HEK293 (cell line): ENCODE data around the gene GHDC.

ENCODE experiments used
- GLI4 ChIP-seq: fragments of 450-650 bp; formaldehyde crosslinking; IDR thresholded peaks from 2 replicates; pipeline ENCODE4 v1.5.1; 2016; ENCODE audit warnings: missing biosample characterization, missing genetic modification characterization
- KLF1 ChIP-seq: fragments of 450-650 bp; formaldehyde crosslinking; IDR thresholded peaks from 2 replicates; pipeline ENCODE4 v1.5.1; 2016; ENCODE audit warnings: missing biosample characterization, missing genetic modification characterization
- TF ChIP-seq, protein P1 (sequence below): fragments of 450-650 bp; formaldehyde crosslinking; IDR thresholded peaks from 2 replicates; pipeline ENCODE4 v1.5.1; 2016; ENCODE audit warnings: missing biosample characterization, missing genetic modification characterization
- TF ChIP-seq, protein P2 (sequence below): fragments of 450-650 bp; formaldehyde crosslinking; IDR thresholded peaks from 2 replicates; pipeline ENCODE4 v1.5.1; 2016; ENCODE audit warnings: missing biosample characterization, missing genetic modification characterization
- TF ChIP-seq, protein P3 (sequence below): fragments of 450-650 bp; formaldehyde crosslinking; conservative IDR thresholded peaks from 2 replicates; pipeline ENCODE4 v1.5.1; 2016; ENCODE audit warnings: low read depth, missing biosample characterization, missing genetic modification characterization
- TF ChIP-seq, protein P4 (sequence below): fragments of 450-650 bp; formaldehyde crosslinking; IDR thresholded peaks from 2 replicates; pipeline ENCODE4 v1.5.1; 2016; ENCODE audit warnings: missing biosample characterization, missing genetic modification characterization
- TF ChIP-seq, protein P5 (sequence below): fragments of 450-650 bp; formaldehyde crosslinking; IDR thresholded peaks from 2 replicates; pipeline ENCODE4 v1.5.1; 2016; ENCODE audit warnings: missing biosample characterization, missing genetic modification characterization

DNA sequence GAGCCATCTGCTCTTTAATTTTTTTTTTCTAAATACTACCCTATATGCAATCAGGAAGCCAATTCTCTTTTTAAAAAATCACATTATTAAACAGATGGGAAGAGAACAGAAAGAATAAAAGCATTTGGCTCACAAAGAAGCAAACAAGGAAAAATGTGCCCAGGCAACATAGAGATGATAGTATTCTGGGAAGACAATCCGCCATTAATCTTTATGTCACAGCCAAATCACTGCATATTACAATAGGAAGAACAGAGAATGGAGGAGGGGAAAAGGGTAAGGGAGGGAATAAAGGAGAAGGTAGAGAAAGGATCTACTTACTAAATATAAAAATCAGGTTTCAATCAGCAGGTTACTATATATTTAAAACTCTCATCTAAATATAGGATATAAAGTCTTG is 47.6 kb upstream of the GHDC start:
- TF ChIP-seq, protein P1, sequence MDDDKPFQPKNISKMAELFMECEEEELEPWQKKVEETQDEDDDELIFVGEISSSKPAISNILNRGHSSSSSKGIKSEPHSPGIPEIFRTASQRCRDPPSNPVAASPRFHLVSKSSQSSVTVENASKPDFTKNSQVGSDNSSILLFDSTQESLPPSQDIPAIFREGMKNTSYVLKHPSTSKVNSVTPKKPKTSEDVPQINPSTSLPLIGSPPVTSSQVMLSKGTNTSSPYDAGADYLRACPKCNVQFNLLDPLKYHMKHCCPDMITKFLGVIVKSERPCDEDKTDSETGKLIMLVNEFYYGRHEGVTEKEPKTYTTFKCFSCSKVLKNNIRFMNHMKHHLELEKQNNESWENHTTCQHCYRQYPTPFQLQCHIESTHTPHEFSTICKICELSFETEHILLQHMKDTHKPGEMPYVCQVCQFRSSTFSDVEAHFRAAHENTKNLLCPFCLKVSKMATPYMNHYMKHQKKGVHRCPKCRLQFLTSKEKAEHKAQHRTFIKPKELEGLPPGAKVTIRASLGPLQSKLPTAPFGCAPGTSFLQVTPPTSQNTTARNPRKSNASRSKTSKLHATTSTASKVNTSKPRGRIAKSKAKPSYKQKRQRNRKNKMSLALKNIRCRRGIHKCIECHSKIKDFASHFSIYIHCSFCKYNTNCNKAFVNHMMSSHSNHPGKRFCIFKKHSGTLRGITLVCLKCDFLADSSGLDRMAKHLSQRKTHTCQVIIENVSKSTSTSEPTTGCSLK (tag by site-specific recombination), result no peak
- TF ChIP-seq, protein P2, sequence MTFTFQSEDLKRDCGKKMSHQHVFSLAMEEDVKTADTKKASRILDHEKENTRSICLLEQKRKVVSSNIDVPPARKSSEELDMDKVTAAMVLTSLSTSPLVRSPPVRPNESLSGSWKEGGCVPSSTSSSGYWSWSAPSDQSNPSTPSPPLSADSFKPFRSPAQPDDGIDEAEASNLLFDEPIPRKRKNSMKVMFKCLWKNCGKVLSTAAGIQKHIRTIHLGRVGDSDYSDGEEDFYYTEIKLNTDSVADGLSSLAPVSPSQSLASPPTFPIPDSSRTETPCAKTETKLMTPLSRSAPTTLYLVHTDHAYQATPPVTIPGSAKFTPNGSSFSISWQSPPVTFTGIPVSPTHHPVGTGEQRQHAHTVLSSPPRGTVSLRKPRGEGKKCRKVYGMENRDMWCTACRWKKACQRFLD (tag by site-specific recombination), result no peak
- TF ChIP-seq, protein P3, sequence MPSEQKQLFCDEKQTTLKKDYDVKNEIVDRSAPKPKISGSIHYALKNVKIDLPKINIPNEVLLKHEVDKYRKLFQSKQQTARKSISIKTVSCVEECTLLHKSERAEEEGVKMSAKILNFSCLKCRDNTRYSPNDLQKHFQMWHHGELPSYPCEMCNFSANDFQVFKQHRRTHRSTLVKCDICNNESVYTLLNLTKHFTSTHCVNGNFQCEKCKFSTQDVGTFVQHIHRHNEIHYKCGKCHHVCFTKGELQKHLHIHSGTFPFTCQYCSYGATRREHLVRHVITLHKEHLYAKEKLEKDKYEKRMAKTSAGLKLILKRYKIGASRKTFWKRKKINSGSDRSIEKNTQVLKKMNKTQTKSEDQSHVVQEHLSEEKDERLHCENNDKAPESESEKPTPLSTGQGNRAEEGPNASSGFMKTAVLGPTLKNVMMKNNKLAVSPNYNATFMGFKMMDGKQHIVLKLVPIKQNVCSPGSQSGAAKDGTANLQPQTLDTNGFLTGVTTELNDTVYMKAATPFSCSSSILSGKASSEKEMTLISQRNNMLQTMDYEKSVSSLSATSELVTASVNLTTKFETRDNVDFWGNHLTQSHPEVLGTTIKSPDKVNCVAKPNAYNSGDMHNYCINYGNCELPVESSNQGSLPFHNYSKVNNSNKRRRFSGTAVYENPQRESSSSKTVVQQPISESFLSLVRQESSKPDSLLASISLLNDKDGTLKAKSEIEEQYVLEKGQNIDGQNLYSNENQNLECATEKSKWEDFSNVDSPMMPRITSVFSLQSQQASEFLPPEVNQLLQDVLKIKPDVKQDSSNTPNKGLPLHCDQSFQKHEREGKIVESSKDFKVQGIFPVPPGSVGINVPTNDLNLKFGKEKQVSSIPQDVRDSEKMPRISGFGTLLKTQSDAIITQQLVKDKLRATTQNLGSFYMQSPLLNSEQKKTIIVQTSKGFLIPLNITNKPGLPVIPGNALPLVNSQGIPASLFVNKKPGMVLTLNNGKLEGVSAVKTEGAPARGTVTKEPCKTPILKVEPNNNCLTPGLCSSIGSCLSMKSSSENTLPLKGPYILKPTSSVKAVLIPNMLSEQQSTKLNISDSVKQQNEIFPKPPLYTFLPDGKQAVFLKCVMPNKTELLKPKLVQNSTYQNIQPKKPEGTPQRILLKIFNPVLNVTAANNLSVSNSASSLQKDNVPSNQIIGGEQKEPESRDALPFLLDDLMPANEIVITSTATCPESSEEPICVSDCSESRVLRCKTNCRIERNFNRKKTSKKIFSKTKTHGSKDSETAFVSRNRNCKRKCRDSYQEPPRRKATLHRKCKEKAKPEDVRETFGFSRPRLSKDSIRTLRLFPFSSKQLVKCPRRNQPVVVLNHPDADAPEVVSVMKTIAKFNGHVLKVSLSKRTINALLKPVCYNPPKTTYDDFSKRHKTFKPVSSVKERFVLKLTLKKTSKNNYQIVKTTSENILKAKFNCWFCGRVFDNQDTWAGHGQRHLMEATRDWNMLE (tag by site-specific recombination), result no peak
- TF ChIP-seq, protein P4, sequence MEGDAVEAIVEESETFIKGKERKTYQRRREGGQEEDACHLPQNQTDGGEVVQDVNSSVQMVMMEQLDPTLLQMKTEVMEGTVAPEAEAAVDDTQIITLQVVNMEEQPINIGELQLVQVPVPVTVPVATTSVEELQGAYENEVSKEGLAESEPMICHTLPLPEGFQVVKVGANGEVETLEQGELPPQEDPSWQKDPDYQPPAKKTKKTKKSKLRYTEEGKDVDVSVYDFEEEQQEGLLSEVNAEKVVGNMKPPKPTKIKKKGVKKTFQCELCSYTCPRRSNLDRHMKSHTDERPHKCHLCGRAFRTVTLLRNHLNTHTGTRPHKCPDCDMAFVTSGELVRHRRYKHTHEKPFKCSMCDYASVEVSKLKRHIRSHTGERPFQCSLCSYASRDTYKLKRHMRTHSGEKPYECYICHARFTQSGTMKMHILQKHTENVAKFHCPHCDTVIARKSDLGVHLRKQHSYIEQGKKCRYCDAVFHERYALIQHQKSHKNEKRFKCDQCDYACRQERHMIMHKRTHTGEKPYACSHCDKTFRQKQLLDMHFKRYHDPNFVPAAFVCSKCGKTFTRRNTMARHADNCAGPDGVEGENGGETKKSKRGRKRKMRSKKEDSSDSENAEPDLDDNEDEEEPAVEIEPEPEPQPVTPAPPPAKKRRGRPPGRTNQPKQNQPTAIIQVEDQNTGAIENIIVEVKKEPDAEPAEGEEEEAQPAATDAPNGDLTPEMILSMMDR (tag by site-specific recombination), result no peak
- TF ChIP-seq, protein P5, sequence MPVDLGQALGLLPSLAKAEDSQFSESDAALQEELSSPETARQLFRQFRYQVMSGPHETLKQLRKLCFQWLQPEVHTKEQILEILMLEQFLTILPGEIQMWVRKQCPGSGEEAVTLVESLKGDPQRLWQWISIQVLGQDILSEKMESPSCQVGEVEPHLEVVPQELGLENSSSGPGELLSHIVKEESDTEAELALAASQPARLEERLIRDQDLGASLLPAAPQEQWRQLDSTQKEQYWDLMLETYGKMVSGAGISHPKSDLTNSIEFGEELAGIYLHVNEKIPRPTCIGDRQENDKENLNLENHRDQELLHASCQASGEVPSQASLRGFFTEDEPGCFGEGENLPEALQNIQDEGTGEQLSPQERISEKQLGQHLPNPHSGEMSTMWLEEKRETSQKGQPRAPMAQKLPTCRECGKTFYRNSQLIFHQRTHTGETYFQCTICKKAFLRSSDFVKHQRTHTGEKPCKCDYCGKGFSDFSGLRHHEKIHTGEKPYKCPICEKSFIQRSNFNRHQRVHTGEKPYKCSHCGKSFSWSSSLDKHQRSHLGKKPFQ (tag by site-specific recombination), result no peak
- TF ChIP-seq GLI4 (tag by site-specific recombination), result no peak
- no peak for TF ChIP-seq KLF1 (tag by site-specific recombination)
